HEK293 (cell line): Measurements from ENCODE around the gene PCSK9.

Source experiments
- CTCF ChIA-PET: fragments of 350-600 bp; formaldehyde crosslinking; extraction: SDS; loops from one replicate; lab custom pipeline; 2021; ENCODE audit warnings: antibody characterized with exemption; lab: Yijun Ruan, JAX
- POLR2A ChIA-PET: fragments of 300-600 bp; formaldehyde crosslinking; extraction: SDS; loops from one replicate; lab custom pipeline; 2020; ENCODE audit warnings: antibody characterized with exemption, inconsistent platforms; lab: Yijun Ruan, JAX
- H3K27ac ChIP-seq: fragments of 200-500 bp; sonication (Bioruptor generic); 2 replicates; pipeline ENCODE4 v1.5.1; 2014; ENCODE audit warnings: low read depth, low read length, control low read depth, inconsistent platforms; ENCODE audit errors: extremely low read depth
- H3K36me3 ChIP-seq, 2 experiments: fragments of 200-500 bp in 1 of 2; sonication (Bioruptor generic) in 1 of 2; 1 replicate in 1 of 2; 2 replicates in 1 of 2; pipeline ENCODE4 v1.5.1; 2014 to 2017; ENCODE audit warnings: inconsistent platforms in 2 of 2, low read length in 2 of 2; ENCODE audit not compliant: control insufficient read depth in 2 of 2, insufficient read depth in 1 of 2
- H3K4me1 ChIP-seq: fragments of 200-500 bp; sonication (Bioruptor generic); 2 replicates; pipeline ENCODE4 v1.5.1; 2014; ENCODE audit warnings: mild to moderate bottlenecking, low read length, inconsistent platforms; ENCODE audit not compliant: control insufficient read depth, insufficient read depth
- H3K4me3 ChIP-seq: 2 replicates; pipeline ENCODE4 v1.5.1; 2011; ENCODE audit warnings: low read depth, mild to moderate bottlenecking, control low read depth, low read length, moderate library complexity
- H3K9me3 ChIP-seq: fragments of 200-500 bp; sonication (Bioruptor generic); 2 replicates; pipeline ENCODE4 v1.5.1; 2014; ENCODE audit warnings: low read depth, low read length, inconsistent platforms; ENCODE audit not compliant: control insufficient read depth, insufficient read depth
- AEBP2 ChIP-seq: fragments of 450-650 bp; formaldehyde crosslinking; IDR thresholded peaks from 2 replicates; pipeline ENCODE4 v1.5.1; 2016; ENCODE audit warnings: missing biosample characterization, missing genetic modification characterization, borderline replicate concordance
- KLF17 ChIP-seq: fragments of 450-650 bp; formaldehyde crosslinking; IDR thresholded peaks from 2 replicates; pipeline ENCODE4 v1.5.1; 2016; ENCODE audit warnings: missing biosample characterization, missing genetic modification characterization
- KLF8 ChIP-seq: fragments of 450-650 bp; formaldehyde crosslinking; IDR thresholded peaks from 2 replicates; pipeline ENCODE4 v1.5.1; 2016; ENCODE audit warnings: missing biosample characterization, missing genetic modification characterization
- TRIM28 ChIP-seq: IDR thresholded peaks from 2 replicates; pipeline ENCODE4 v1.6.1; 2011; ENCODE audit warnings: low read length, control low read depth, borderline replicate concordance
- WT1 ChIP-seq: fragments of 450-650 bp; formaldehyde crosslinking; IDR thresholded peaks from 2 replicates; pipeline ENCODE4 v1.5.1; 2016; ENCODE audit warnings: missing biosample characterization, missing genetic modification characterization
- ZBTB11 ChIP-seq: fragments of 450-650 bp; formaldehyde crosslinking; conservative IDR thresholded peaks from 2 replicates; pipeline ENCODE4 v1.5.1; 2016; ENCODE audit warnings: low read depth, missing biosample characterization, missing genetic modification characterization
- ZBTB8A ChIP-seq: fragments of 450-650 bp; formaldehyde crosslinking; IDR thresholded peaks from 2 replicates; pipeline ENCODE4 v1.5.1; 2016; ENCODE audit warnings: missing biosample characterization, missing genetic modification characterization
- ZNF133 ChIP-seq: fragments of 450-650 bp; formaldehyde crosslinking; IDR thresholded peaks from 2 replicates; pipeline ENCODE4 v1.5.1; 2016; ENCODE audit warnings: missing biosample characterization, missing genetic modification characterization
- ZNF155 ChIP-seq: fragments of 450-650 bp; formaldehyde crosslinking; IDR thresholded peaks from 2 replicates; pipeline ENCODE4 v1.5.1; 2016; ENCODE audit warnings: missing biosample characterization, missing genetic modification characterization
- ZNF350 ChIP-seq: fragments of 450-650 bp; formaldehyde crosslinking; IDR thresholded peaks from 2 replicates; pipeline ENCODE4 v1.5.0; 2017; ENCODE audit warnings: missing biosample characterization, mild to moderate bottlenecking, missing genetic modification characterization
- ZNF473 ChIP-seq: fragments of 450-650 bp; formaldehyde crosslinking; IDR thresholded peaks from 2 replicates; pipeline ENCODE4 v1.5.1; 2017; ENCODE audit warnings: missing biosample characterization, missing genetic modification characterization
- ZNF571 ChIP-seq: fragments of 450-650 bp; formaldehyde crosslinking; IDR thresholded peaks from 2 replicates; pipeline ENCODE4 v1.5.0; 2017; ENCODE audit warnings: missing biosample characterization, missing genetic modification characterization
- ZNF585B ChIP-seq: fragments of 450-650 bp; formaldehyde crosslinking; IDR thresholded peaks from 2 replicates; pipeline ENCODE4 v1.5.1; 2016; ENCODE audit warnings: missing biosample characterization, missing genetic modification characterization
- ZNF654 ChIP-seq: fragments of 450-650 bp; formaldehyde crosslinking; IDR thresholded peaks from 2 replicates; pipeline ENCODE4 v1.5.1; 2016; ENCODE audit warnings: low read depth, missing biosample characterization, missing genetic modification characterization
- ZNF660 ChIP-seq: fragments of 450-650 bp; IDR thresholded peaks from 2 replicates; pipeline ENCODE4 v1.5.1; 2018; ENCODE audit warnings: missing biosample characterization, mild to moderate bottlenecking, missing genetic modification characterization
- ZNF692 ChIP-seq: fragments of 450-650 bp; formaldehyde crosslinking; IDR thresholded peaks from 2 replicates; pipeline ENCODE4 v1.5.1; 2016; ENCODE audit warnings: missing biosample characterization, missing genetic modification characterization

Gene PCSK9

GRCh38 chr1:55040083-55040932 is 960 bp downstream of the PCSK9 start (continued):
- TF ChIP-seq AEBP2 (tag by site-specific recombination) (no peak), ZNF155 (no peak), ZNF692 (tag by site-specific recombination) (no peak), KLF17 (tag by site-specific recombination) (no peak), TRIM28 (no peak), ZNF660 (tag by site-specific recombination) (no peak), ZNF585B (no peak), ZNF350 (tag by site-specific recombination) (no peak), WT1 (tag by site-specific recombination) (no peak), KLF8 (tag by site-specific recombination) (no peak), ZNF473 (tag by site-specific recombination) (no peak), ZNF133 (tag by site-specific recombination) (no peak), ZNF571 (tag by site-specific recombination) (no peak), ZNF654 (tag by site-specific recombination) (no peak)

- Histone ChIP-seq H3K4me3 (no peak overlapping the region), H3K9me3 (no peaks in the 10 kb centered on the region), H3K36me3 (no peaks in the 10 kb centered on the region), H3K4me1 (no peaks in the 10 kb centered on the region), H3K27ac (no peak overlapping the region)
- POLR2A ChIA-PET = no interaction called here
- CTCF ChIA-PET = interaction anchor here (0.6 to 1.3 kb wide), 3 partner anchors 19 to 100 kb away, joined by 3 to 7 read pairs (median 3); no protein-coding TSS in a partner anchor
- TF ChIP-seq ZBTB11 (no peak), ZBTB8A (no peak)
Observed at GRCh38 chr1:55040933-55041494, 1.7 kb downstream of the PCSK9 start.
